ENCODE measurements around the gene CTH. TPM values are rescaled to one million over a fixed set of nuclear protein-coding genes. Genes with fewer than 3 reads are reported as not detected.
A peak's percentile ranks its signal among the peaks of the same experiment; 100 is the strongest.
"Not testable (repeated sequence)": the region's sequence is repeated elsewhere in the genome, so short reads cannot be mapped to it uniquely, and the experiment has no call there.

Gene CTH
- total RNA-seq, 1 donor from 2014 or later = 3.9 TPM

DNA sequence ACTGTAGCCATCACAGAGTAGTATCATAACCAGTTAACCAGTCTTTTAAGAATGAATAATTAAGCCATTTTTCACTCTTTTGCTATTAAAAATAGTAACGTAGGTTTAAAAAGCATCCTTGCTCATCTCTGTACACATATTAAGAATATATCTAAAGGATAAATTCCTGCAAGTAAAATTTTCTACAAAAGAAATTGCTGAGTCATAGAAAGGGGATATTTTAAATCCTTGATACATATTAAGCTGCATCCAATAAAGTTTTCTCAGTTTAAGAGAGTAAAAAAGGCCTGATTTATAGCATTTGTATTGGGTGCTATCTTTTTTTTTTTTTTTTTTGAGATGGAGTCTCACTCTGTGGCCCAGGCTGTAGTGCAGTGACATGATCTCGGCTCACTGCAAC, 1.9 kb upstream of the CTH start:
- DNase-seq (ENCODE audit: low read depth) = no peak

DNA sequence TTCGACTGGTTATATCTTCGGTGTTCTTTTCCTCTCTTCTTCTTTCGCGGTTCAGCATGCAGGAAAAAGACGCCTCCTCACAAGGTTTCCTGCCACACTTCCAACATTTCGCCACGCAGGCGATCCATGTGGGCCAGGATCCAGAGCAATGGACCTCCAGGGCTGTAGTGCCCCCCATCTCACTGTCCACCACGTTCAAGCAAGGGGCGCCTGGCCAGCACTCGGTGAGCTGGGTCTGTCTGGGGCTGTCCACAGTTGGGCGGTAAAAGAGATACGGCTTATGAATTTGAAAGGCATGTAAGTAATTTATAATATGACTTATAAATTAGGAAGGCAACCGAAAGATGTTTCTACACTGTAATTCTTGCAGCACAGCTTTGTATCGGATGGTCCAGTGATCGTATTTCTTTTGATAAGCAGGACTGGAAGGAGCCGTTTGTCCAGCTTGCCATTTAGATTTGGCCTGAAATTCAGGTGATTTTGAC, 334 bp downstream of the CTH start:
- DNase-seq (ENCODE audit: low read depth) = peak; percentile 46

DNA sequence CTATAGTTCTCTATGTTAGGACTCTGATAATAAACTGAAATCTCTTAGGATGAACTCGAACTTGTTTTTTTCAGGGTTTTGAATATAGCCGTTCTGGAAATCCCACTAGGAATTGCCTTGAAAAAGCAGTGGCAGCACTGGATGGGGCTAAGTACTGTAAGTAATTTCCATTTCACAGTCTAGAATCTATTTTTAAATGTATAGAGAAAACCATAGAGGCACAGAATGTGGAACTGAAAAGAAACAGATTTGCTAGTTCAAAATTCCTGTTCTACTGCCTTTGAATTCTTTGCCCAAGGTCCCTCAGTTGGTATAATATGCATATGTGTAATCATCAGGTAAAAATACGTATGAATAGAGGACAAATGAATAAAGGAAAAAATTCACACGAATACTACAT, 4.8 kb downstream of the CTH start:
- DNase-seq (ENCODE audit: low read depth) = no peak

DNA sequence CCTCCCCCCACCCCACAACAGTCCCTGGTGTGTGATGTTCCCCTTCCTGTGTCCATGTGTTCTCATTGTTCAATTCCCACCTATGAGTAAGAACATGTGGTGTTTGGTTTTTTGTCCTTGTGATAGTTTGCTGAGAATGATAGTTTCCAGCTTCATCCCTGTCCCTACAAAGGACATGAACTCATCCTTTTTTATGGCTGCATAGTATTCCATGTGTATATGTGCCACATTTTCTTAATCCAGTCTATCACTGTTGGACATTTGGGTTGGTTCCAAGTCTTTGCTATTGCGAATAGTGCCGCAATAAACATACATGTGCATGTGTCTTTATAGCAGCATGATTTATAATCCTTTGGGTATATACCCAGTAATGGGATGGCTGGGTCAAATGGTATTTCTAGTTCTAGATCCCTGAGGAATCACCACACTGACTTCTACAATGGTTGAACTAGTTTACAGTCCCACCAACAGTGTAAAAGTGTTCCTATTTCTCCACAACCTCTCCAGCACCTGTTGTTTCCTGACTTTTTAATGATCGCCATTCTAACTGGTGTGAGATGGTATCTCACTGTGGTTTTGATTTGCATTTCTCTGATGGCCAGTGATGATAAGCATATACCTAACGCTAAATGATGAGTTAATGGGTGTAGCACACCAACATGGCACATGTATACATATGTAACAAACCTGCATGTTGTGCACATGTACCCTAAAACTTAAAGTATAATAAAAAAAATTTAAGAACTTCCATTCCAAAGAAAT, 8.1 kb downstream of the CTH start:
- DNase-seq (ENCODE audit: low read depth) = not testable (repeated sequence)

DNA sequence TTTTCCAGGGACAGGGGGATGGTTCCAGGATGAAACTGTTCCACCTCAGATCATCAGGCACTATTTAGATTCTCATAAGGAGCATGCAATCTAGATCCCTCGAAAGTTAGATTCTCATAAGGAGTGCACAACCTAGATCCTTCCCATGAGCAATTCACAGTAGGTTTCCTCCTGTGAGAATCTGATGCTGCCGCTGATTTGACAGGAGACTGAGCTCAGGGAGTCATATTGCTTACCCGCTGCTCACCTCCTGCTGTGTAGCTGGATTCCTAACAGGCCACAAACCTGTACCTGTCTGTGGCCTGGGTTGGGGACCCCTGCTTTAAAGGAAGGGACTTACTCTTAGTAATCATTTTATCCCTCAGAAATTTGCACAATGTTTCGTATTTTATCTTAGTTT, 9.3 kb downstream of the CTH start:
- DNase-seq (ENCODE audit: low read depth) = no peak

DNA sequence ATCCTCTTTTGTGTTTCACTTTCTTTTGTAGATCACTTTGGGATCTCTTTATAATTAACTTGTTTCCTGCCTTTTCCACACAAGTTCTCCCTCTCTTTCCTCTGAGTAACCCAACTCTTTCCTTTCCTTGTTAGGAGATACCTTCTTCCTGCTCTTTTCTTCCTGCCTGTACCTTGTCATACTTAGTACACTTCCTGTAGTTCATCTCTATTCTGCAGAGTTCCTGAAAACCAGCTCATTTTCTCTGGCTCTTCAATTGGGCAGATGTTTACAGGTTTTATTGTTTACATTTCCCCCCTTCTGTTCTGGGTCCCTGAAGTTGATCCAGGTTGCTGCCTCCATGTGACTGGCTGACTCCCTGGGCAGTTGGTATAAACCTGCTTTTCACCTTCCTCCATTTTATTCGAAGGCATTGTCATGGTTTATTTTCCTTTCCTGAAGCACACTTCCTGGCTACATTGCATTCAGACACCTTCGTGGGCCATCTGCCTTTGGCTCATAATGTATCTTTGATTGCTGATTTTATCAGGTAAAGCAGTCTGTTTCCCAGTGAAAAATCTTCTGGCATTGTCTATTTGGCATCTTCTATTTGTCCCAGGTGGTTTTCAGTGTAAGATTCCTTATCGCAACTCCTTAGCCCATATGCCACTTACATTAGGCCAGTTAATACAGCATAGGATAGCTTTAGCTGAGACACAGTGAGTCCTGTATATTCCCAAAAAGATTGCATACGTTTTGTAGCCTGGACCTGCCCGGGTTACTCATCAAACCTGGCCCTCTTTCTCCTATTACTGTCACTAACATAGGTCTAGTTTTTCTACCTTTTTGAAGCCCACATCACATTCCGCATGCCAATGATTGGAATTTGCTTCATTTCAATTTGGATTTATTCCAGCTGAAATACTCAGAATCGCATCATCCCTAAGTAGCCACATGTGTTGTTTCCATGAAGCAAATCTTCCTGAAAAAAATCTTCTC, 15.4 kb downstream of the CTH start:
- DNase-seq (ENCODE audit: low read depth) = no peak

DNA sequence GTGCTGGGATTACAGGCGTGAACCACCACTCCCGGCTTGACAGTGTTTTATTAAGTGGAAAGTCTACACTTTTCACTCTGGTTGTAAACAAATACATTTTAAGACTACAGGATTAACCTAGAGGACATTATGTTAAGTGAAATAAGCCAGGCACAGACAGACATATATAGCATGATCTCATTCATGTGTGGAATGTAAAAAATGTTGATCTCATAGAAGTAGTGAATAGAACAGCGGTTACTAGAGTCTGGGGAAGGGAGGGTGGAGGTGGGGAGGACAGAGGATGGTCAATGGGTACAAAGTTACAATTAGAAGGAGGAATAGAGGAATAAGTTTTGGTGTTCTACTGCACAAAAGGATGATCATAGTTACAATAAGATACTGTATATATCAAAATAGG, 16.9 kb downstream of the CTH start:
- no peak for DNase-seq (ENCODE audit: low read depth)

DNA sequence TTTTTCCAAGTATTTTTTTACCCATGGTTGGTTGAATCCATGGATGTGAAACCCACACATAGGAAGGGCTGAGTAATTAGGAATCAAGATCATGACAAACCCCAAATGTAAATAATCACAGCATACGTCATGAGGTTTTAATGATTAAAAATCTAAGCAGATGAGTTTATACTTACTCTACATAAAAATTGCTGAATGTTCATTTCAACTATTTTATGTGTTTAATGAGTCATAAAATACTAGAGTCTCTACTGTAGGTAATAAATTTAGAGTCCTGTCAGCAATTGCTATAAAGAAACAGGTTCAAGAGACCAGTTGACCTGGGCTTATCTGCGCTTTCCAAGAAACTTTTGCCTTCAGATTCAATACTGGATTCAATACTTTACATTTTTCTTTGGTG, 18.2 kb downstream of the CTH start:
- no peak for DNase-seq (ENCODE audit: low read depth)

DNA sequence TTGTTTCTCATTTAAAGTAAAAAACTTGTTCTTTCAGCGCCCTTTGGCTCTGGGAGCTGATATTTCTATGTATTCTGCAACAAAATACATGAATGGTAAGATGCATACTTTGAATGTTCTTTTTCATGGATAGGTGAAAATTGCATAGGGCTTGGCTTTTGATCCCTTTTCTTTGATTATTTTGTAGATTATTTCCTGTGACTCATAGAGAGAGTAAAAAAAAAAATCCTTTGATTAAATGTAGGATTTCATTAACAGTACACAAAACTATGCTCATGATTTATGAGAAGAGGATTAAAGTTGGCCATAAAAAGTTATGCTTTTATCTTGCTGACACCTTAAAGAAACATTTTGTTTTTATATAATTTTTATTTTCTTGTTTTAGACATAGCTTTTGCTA, 18.7 kb downstream of the CTH start:
- DNase-seq (ENCODE audit: low read depth) = no peak

DNA sequence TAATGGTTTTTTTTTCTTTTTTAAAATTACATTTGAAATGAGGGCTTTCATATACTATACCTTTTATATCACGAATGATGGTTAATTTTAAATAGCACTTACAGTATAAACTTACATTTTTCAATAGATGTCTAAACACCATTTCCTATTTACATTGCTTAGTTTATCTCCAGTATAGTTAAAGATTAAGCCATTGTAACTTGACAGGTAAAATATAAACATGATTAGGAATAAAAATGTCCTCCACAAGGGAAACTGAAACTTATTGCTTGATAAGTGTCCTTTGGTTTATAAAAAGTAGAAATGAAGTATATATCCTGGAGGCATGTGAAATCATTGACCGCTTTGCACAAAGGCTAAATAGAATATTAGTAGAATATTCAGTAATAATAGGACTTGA, 20.2 kb downstream of the CTH start:
- no peak for DNase-seq (ENCODE audit: low read depth)

DNA sequence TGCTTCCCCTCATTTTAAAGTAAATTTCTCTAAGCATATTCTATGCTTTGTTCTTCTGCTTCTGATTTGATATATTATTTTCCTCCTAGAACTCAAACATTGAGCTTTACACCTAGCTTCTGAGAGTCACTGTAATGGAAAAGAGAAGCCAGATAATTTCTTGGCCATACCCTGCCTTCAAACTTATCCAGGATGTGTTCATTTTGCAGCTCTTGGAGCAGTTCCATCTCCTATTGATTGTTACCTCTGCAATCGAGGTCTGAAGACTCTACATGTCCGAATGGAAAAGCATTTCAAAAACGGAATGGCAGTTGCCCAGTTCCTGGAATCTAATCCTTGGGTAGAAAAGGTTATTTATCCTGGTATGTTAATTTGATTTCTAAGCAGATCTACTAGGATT, 20.8 kb downstream of the CTH start:
- no peak for DNase-seq (ENCODE audit: low read depth)

DNA sequence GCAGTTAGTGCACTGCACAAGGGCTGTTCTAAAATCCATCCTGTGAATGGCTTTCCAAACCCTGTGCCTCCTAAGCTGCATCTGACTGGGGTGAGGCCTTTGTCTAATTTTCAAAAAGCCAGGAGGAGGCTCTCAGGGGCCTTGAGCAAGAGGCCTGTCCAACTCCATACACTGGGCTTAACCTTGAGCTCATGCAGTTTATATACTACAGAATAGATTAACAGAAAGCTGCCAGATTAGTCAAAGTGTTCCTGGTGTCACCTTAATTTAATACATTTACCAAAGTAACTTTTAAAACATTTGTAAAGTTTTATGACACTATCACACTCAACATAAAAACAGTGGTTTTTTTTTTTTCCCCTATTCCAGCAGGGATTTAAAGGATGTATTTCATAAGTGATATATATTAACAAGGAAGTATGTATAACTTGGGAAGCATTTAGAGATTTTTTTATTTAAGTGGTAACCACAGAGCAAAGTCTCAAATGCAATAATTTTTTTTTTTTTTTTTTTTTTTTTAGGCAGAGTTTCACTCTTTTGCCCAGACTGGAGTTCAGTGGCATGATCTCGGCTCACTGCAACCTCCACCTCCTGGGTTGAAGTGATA, 23.3 kb downstream of the CTH start:
- DNase-seq (ENCODE audit: low read depth) = no peak

DNA sequence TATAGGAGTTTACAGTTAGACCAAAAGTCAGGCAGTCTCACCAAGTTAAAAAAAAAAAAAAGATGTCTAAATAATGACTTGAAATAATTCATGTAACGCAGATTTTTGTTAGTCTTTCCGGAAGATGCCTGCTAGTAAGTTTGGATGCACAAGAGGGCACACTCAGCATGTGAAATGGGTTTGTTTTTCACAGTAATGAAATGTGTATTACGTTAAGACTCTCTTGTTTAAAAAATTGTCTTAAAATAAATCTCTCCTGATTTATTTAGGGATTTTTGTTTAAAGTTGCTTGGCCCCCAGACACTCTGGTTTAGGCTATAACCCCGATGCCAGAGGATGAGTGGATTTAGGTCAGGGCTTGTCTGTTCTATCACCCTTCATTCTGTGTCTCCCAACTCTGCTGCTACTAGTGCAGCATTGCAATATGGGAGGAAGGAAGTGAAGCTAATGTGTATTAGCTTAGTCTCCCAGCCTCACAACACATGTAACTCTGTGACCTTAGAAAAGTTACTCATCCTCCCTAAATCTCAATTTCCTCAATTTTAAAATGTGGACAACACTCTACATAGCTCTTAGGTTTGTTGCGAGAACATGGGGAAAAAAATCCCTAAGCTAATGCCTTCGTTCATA, 25.7 kb downstream of the CTH start:
- DNase-seq (ENCODE audit: low read depth) = peak; percentile 21

DNA sequence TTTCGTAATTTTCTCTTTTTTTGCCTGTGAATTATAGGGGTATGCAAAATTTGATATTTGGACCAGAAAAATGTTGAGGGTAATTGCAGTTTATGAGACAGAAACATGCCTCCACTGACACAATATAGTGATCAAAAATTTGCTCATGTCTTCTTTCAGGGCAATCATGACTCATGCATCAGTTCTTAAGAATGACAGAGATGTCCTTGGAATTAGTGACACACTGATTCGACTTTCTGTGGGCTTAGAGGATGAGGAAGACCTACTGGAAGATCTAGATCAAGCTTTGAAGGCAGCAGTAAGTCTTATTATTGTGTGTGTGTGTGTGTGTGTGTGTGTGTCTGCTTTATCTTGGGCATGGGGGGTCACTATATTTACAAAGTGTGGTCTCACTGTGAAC, 27.5 kb downstream of the CTH start:
- peak; percentile 11 for DNase-seq (ENCODE audit: low read depth)

DNA sequence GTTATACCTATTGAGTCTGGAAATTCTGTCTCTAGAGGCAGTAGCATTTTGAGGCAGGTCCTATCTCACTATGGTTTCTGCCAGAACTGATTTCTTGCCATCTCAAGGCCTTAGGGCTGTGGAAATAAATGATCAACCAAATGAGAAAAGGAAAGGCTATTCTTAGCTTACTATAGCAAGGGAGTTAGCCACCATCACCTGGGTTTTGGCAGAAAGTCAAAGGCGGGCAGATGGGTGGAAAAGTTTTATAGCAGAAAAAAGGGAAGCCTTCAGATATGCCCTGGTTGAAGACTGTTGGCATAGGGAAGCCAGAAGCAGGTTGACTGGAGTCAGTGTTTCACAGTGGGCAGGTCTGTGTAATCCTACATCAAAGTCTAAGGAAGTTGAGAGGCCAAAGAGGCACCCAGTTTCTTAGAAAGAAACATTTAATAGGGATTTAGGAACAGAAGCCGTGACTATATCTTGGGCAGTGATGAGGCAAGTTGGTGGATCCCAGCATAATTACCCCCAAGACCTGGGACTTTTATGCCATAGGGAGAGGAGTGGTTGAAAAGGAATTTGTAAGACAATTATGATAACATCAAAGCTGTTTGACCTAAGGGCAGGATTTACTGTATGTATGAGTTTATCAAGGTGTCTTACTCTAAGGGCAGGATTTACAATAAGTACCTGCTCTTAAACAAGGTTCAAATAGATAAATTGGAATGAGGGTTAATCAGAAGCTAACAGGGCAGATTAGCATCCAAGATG, 29.7 kb downstream of the CTH start:
- peak; percentile 79 for DNase-seq (ENCODE audit: low read depth)

DNA sequence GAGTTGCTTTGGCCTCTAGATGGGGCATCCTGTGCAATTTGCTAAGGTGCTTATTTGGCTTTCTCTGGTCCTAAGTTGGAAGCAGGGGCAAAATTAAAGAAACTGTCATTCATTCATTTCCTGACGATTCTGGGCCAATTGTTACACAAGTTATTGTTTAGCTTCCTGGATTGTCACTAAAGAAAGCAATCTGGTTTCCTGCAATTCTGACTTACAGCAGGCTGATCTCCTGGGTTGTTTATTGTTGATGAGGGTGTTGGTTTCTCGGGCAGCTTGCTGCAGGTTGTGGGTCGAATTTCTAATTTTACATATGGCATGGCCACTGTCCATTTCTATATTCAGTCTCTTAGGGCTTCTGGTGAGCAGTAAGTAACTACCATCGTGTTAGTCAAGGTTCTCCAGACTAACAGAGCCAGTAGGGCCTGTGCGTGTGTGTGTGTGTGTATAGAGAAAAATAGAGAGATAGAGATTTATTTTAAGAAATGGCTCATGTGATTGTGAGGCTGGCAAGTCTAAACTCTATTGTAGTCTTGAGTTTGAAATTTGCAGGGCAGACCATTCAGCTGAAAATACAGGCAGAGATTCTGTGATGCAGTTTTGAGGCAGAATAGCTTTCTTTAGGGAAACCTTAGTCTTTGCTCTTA, 30.4 kb downstream of the CTH start:
- DNase-seq (ENCODE audit: low read depth) = no peak

DNA sequence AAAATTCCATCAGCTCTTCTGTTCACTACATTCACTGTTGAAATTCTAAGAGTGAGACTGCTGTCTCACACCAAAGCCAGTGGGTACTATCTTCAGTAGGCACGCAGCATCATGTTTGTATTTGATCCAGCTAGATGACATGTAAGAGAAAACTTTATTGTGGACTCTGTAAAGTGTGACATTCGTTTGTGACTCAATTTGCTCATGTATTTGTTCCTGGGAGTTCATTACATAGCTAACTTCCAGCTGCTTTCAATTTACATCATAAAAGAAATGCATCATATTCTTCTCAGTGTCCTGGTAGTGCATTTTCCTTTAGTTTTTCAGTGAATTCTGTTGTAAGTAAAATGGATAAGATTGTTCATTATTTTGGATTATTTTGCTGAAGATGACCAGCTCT, 31.4 kb downstream of the CTH start:
- no peak for DNase-seq (ENCODE audit: low read depth)

DNA sequence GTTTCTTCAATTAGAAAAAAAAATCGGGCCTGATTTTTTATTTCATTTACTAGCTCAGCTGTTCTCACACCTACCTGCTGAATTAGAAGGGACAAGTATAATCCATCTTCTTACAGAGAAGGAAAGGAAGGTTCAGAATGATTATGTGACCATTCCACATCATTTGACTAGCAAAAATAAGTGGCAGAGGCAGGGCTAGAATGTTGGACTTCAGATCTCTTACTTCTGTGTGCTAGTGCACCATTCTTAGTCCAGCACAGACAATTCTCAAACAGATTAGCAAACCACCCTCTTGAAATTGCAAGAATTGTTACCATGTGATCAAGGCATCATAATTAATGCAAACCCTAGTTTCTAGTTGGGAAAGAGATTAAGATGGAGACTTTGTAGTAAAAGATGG, 32.7 kb downstream of the CTH start:
- DNase-seq (ENCODE audit: low read depth) = no peak

DNA sequence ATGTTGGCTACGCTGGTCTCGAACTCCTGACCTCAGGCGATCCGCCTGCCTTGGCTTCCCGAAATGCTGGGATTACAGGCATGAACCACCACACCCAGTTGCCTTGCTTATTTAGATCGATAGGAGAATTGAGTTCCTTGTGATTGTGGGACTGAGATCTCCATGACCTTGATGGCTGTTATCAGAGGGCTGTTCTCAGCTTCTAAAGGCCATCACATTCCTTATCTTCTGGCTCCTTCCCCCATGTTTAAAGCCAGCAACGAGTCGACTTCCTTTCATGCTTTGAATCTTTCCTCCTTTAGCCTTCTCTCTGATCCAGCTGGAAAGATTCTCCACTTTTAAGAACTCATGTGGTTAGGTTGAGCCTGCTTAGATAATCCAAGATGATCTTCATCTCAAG, 38.0 kb downstream of the CTH start:
- no peak for DNase-seq (ENCODE audit: low read depth)

DNA sequence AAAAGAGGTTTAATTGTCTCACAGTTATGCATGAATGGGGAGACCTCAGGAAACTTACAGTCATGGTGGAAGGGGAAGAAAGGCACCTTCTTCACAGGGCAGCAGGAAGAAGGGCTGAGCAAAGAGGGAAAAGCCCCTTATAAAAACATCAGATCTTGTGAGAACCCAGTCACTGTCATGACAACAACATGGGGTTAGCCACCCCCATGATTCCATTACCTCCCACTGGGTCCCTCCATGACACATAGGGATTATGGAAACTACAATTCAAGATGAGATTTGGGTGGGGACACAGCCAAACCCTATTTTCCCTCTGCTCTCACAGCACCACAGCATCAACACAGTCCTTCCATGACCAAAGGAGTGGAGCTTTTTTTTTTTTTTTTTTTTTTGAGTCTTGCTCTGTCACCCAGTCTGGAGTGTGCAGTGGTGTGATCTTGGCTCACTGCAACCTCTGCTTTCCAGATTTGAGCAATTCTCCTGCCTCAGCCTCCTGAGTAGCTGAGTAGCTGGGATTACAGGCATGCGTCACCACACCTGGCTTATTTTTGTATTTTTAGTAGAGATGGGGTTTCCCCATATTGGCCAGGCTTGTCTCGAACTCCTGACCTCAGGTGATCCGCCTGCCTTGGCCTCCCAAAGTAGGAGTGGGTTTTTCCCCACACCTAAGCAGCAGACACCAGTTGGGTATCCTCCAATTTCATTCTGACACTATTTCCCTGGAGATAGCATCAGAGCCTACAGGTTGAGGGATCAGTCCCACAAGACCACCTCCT, 41.3 kb downstream of the CTH start:
- DNase-seq (ENCODE audit: low read depth) = not testable (repeated sequence)

Measured in renal cortical epithelial cell (primary cell).